Measurements from ENCODE around the gene PHKG2. TPM values are rescaled to one million over a fixed set of nuclear protein-coding genes. Genes with fewer than 3 reads are reported as not detected.

PHKG2 gene
- total and polyA plus RNA-seq, 7 donors, result 10.1 to 21.3 (median 13.2) TPM

- DNase-seq, result no peak
- peak overlapping the region; percentile 98 for H3K4me3 ChIP-seq
- H3K27ac ChIP-seq, result peak overlapping the region; percentile 83
- no peaks in the 10 kb centered on the region for H3K27me3 ChIP-seq (ENCODE audit: insufficient read depth in 3 of 3, low read length in 2 of 3)
- no peak for TF ChIP-seq CTCF (IDR thresholded peaks at IDR 0.05)
- intact Hi-C loops (cut with DNase I), result no loop called here
- no peaks in the 10 kb centered on the region for H3K4me1 ChIP-seq
- 59 to 67% (median 64%) methylated on average over 7 of the region's 7 CpGs for WGBS, 3 donors
- ATAC-seq, result peak; percentile 48 to 52 (median 50)
- peaks cover 2 to 33% of the 10 kb centered on the region in 2 donors for H3K36me3 ChIP-seq (ENCODE audit: insufficient read depth in 1 of 2, low read depth in 1 of 2)
- H3K9me3 ChIP-seq, result no peaks in the 10 kb centered on the region
These were observed 37.2 kb downstream of the PHKG2 start for GRCh38 chr16:30785126-30786106.

GRCh38 chr16:30786115-30786935 is 38.1 kb downstream of the PHKG2 start:
- intact Hi-C loops (cut with DNase I), result no loop called here
- 2 to 7% (median 5%) methylated on average over 18 to 56 of the region's 57 CpGs for WGBS, 3 donors
- peak; percentile 38 to 56 (median 55) for ATAC-seq

GRCh38 chr16:30786936-30787612 is 38.8 kb downstream of the PHKG2 start, which contains the start of gene ZNF629:
TSS of gene ZNF629 (minus strand) at chr16:30787205. CDS start at chr16:30784482, 2,723 bp downstream.
- intact Hi-C loops (cut with DNase I), result loop anchor here (1.0 kb wide), 1 partner anchor 18 kb away; no protein-coding TSS in a partner anchor
- no peaks in the 10 kb centered on the region for H3K27me3 ChIP-seq (ENCODE audit: insufficient read depth in 3 of 3, low read length in 2 of 3)
- DNase-seq (peak; percentile 67 to 86), ATAC-seq (peak; percentile 77 to 89 (median 81))
- H3K27ac ChIP-seq, result peak within 1 kb of the TSS; percentile 83
- H3K4me1 ChIP-seq, result no peaks in the 10 kb centered on the region
- peak within 1 kb of the TSS; percentile 98 for H3K4me3 ChIP-seq
- TF ChIP-seq CTCF (IDR thresholded peaks at IDR 0.05), result no peak
- 0 to 1% (median 1%) methylated on average over 21 to 37 of the region's 37 CpGs for WGBS, 3 donors
- peaks cover 0 to 22% of the 10 kb centered on the region in 2 donors for H3K36me3 ChIP-seq (ENCODE audit: insufficient read depth in 1 of 2, low read depth in 1 of 2)
- H3K9me3 ChIP-seq, result no peaks in the 10 kb centered on the region

More at GRCh38 chr16:30786115-30786935, 38.1 kb downstream of the PHKG2 start:
- Histone ChIP-seq H3K36me3 (ENCODE audit: insufficient read depth in 1 of 2, low read depth in 1 of 2) (peaks cover 0 to 29% of the 10 kb centered on the region in 2 donors), H3K4me1 (no peaks in the 10 kb centered on the region), H3K27ac (peak overlapping the region; percentile 83), H3K4me3 (peak overlapping the region; percentile 98), H3K9me3 (no peaks in the 10 kb centered on the region), H3K27me3 (ENCODE audit: insufficient read depth in 3 of 3, low read length in 2 of 3) (no peaks in the 10 kb centered on the region)
- no peak for TF ChIP-seq CTCF (IDR thresholded peaks at IDR 0.05)
- DNase-seq, result peak in 1 of 2 donors; percentile 41

Data from psoas muscle (tissue), 8 donors.